GM12878 (cell line): ENCODE results near the gene SLC39A11.

Source experiments
- CREM ChIP-seq: IDR thresholded peaks from 2 replicates; pipeline ENCODE4 v1.6.1; 2014; ENCODE audit warnings: antibody characterized with exemption, low read depth
- EED ChIP-seq: sonication (generic); IDR thresholded peaks from 2 replicates; pipeline ENCODE4 v1.6.1; 2016; ENCODE audit warnings: antibody characterized with exemption, low read depth
- JUNB ChIP-seq: IDR thresholded peaks from 2 replicates; pipeline ENCODE4 v1.6.1; 2016; ENCODE audit warnings: antibody characterized with exemption, mild to moderate bottlenecking
- RFX5 ChIP-seq: IDR thresholded peaks from 2 replicates; pipeline ENCODE4 v1.6.1; 2011; ENCODE audit warnings: low read depth, low read length, improper control_type of control experiment
- SUZ12 ChIP-seq: fragments of 200-600 bp; sonication (generic); IDR thresholded peaks from one replicate; pipeline ENCODE4 v1.6.1; 2018; ENCODE audit warnings: antibody characterized with exemption, mild to moderate bottlenecking; ENCODE audit not compliant: unreplicated experiment
- TF ChIP-seq, protein P1 (sequence below): fragments of 450-650 bp; formaldehyde crosslinking; IDR thresholded peaks from 2 replicates; pipeline ENCODE4 v1.4.0; 2020; ENCODE audit warnings: mild to moderate bottlenecking, moderate library complexity
- TF ChIP-seq, protein P2 (sequence below), 3 experiments: IDR thresholded peaks in 2 of 3; conservative IDR thresholded peaks in 1 of 3; 2 replicates each; pipeline ENCODE4 v1.5.1; 2011; ENCODE audit warnings: low read depth in 3 of 3, low read length in 3 of 3, mild to moderate bottlenecking in 3 of 3, control low read depth in 2 of 3, moderate library complexity in 2 of 3, inconsistent platforms in 1 of 3, mixed read lengths in 1 of 3; ENCODE audit not compliant: control insufficient read depth in 2 of 3, insufficient read depth in 1 of 3; ENCODE audit errors: extremely low read depth in 1 of 3

DNA sequence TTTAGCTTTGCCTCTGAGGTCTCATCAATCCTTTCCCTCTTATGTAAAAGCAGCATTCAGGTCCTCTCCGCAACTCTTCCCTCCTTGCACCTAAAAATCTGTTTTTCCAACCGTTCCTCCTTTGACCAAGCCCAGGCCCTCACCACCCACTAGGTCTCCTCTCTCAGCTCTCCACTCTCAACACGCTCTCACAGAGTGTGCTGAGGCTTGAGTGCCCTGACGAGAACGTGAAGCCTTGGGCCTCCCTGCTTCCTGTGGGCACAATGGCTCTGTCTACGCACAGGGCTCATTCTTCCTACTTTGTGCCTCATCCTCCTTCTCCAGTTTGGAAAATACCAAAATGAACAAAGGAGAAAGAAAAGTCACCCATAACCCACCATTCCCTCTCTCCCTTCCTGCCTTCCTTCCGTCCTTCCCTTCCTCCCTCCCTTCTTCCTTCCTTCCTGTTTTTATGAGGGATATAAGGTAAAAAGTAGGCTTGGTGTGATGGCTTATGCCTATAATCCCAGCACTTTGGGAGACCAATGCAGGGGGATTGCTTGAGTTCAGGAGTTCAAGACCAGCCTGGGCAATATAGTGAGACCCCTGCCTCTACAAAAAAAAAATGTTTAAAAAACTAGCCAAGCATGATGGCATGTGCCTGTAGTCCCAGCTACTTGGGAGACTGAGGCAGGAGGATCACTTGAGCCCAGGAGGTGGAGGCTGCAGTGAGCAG, 31.3 kb upstream of the SLC39A11 start:
- TF ChIP-seq, protein P1, sequence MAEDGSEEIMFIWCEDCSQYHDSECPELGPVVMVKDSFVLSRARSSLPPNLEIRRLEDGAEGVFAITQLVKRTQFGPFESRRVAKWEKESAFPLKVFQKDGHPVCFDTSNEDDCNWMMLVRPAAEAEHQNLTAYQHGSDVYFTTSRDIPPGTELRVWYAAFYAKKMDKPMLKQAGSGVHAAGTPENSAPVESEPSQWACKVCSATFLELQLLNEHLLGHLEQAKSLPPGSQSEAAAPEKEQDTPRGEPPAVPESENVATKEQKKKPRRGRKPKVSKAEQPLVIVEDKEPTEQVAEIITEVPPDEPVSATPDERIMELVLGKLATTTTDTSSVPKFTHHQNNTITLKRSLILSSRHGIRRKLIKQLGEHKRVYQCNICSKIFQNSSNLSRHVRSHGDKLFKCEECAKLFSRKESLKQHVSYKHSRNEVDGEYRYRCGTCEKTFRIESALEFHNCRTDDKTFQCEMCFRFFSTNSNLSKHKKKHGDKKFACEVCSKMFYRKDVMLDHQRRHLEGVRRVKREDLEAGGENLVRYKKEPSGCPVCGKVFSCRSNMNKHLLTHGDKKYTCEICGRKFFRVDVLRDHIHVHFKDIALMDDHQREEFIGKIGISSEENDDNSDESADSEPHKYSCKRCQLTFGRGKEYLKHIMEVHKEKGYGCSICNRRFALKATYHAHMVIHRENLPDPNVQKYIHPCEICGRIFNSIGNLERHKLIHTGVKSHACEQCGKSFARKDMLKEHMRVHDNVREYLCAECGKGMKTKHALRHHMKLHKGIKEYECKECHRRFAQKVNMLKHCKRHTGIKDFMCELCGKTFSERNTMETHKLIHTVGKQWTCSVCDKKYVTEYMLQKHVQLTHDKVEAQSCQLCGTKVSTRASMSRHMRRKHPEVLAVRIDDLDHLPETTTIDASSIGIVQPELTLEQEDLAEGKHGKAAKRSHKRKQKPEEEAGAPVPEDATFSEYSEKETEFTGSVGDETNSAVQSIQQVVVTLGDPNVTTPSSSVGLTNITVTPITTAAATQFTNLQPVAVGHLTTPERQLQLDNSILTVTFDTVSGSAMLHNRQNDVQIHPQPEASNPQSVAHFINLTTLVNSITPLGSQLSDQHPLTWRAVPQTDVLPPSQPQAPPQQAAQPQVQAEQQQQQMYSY: no peak
- TF ChIP-seq JUNB (no peak), RFX5 (no peak), CREM (no peak), SUZ12 (no peak), EED (no peak)
- TF ChIP-seq, protein P2, sequence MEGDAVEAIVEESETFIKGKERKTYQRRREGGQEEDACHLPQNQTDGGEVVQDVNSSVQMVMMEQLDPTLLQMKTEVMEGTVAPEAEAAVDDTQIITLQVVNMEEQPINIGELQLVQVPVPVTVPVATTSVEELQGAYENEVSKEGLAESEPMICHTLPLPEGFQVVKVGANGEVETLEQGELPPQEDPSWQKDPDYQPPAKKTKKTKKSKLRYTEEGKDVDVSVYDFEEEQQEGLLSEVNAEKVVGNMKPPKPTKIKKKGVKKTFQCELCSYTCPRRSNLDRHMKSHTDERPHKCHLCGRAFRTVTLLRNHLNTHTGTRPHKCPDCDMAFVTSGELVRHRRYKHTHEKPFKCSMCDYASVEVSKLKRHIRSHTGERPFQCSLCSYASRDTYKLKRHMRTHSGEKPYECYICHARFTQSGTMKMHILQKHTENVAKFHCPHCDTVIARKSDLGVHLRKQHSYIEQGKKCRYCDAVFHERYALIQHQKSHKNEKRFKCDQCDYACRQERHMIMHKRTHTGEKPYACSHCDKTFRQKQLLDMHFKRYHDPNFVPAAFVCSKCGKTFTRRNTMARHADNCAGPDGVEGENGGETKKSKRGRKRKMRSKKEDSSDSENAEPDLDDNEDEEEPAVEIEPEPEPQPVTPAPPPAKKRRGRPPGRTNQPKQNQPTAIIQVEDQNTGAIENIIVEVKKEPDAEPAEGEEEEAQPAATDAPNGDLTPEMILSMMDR (IDR thresholded peaks at IDR 0.05 in 2 of 3, conservative IDR thresholded peaks at IDR 0.05 in 1 of 3; ENCODE audit: control insufficient read depth in 2 of 3, extremely low read depth in 1 of 3, insufficient read depth in 1 of 3, low read depth in 3 of 3, low read length in 3 of 3): no peak
